HG03460 (cell line): ENCODE data around the gene ZNF697.
"Not testable (repeated sequence)": the region's sequence is repeated elsewhere in the genome, so short reads cannot be mapped to it uniquely, and the experiment has no call there.

Experiments
- ATAC-seq: cut with Tn5 transposase; IDR thresholded peaks from one replicate; pipeline ENCODE4 v1.9.1; 2021; ENCODE audit not compliant: unreplicated experiment

The ZNF697 gene

GRCh38 chr1:119603695-119604094 lies 44.4 kb downstream of the ZNF697 start:
- ATAC-seq, result no peak

GRCh38 chr1:119603241-119603640 lies 44.8 kb downstream of the ZNF697 start:
- not testable (repeated sequence) for ATAC-seq

GRCh38 chr1:119602789-119603188 lies 45.3 kb downstream of the ZNF697 start:
- ATAC-seq, result not testable (repeated sequence)

DNA sequence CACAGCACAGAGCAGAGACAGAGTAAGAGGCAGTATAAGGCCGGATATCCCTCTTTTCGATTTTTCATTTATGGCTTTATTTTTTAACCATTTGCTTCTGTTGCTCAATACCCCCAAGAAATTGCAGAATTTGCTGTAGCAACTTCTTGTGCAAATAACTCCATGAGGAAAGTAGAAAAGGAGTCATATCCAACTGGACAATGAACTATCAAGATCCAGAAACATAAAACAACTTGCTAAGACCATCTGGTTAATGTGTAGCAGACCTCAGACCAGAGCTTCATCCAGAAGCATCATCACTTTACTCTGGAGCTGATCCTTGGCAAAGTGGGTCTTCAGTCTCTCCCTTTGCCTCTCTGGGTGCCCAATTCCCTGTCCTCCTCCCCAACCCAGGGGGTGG lies 45.9 kb downstream of the ZNF697 start:
- ATAC-seq, result no peak

DNA sequence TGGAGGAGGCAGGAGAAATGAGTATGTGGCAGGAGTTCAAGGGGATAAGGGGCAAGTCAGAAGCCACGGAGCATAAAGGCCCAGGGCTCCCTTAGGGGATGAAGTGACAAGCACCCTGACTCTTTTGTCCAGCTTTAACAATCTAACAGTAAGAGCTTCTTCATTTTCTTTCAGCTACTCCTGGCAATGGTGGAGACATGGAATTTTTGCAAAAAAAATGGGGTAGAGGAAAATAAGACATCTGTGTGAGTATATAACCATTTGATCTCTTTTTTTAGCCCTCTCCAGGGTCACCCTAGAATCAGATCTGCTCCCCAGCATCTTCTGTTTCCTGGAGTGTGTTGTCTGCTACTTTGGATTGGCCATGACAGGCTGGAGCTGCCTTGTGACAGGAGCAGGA lies 47.1 kb downstream of the ZNF697 start:
- no peak for ATAC-seq

GRCh38 chr1:119600561-119600960 lies 47.5 kb downstream of the ZNF697 start:
- no peak for ATAC-seq

- no peak for ATAC-seq
Measured at GRCh38 chr1:119595606-119596005, 52.5 kb downstream of the ZNF697 start.

- ATAC-seq, result no peak
Measured at GRCh38 chr1:119595168-119595567, 52.9 kb downstream of the ZNF697 start.

- no peak for ATAC-seq
Measured at GRCh38 chr1:119594376-119594775, 53.7 kb downstream of the ZNF697 start.

GRCh38 chr1:119593805-119594204 lies 54.3 kb downstream of the ZNF697 start:
- ATAC-seq, result no peak

DNA sequence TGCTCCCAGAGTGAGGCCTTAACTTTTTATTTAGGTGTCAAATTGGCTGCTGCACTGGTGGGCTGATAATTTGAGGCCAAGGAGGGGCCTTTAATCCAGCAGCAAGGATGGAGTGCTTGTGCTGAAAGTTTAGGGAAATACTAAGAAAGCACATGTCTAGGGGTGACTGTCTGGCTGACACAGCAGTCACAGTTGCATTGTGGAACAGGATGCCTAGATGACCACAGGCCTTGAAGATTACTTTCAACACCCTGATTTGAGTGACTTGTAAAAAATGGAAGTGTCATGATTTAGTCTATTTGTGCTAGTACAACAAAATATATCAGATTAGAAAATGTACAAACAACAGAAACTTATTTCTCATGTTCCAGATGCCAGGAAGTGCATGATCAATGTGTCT lies 57.7 kb downstream of the ZNF697 start:
- no peak for ATAC-seq

DNA sequence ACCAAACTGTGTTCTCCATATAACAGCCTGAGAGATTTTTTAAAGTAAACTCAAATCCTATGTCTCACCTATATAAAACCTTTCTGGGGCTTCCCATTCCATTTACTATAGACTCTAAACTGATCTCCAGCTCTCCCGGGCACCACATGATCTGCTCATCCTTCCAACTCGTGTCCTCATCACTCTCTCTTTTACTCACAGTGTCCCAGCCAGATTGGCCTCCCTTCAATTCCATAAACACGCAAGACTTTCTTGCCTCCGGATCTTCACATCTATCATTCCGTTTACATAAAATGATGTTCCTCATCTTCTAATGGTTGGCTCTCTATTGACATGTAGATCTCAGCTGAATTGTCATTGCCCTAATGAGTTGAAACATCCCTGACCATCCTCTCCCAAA lies 59.4 kb downstream of the ZNF697 start:
- ATAC-seq, result no peak

- no peak for ATAC-seq
Measured at GRCh38 chr1:119587341-119587740, 60.7 kb downstream of the ZNF697 start.

- ATAC-seq, result not testable (repeated sequence)
Measured at GRCh38 chr1:119585801-119586200, 62.3 kb downstream of the ZNF697 start.

DNA sequence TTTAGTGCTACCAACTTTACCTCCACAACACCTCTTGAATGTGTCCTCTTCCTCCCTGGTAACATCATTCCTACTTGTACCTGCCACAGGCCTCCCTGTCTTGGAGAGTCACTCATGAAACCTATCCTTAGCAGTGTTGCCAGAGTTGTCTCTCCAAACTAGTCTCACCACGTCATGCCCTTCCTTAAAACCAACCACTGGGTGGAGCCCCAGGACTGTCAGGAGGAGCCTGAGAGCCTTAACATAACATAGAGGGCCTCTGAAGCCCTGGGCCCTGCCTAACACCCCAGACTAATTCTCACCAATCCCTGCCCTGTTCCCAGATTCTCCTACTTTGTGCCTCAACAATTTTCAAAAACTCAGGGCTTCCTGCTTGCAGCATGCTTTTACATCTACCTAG lies 65.3 kb downstream of the ZNF697 start:
- no peak for ATAC-seq

DNA sequence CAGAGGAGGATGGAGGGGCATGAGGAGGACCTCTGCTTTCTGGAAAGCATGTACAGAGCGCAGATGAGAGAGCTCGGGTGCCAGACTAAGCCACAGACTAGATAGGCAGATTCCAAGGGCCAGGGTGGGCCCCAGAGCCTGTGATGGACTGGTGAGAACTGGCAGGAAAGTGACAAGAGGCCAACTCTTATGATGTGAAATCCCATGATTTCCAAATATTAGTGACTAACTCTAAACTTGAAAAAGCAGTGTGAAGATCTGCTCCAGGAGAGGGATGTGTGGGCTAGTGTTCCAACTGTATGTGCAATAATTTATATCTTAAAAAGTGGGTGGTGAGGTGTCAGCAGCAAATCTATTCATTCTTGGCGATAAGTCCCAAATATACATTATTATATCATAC lies 67.0 kb downstream of the ZNF697 start:
- not testable (repeated sequence) for ATAC-seq

DNA sequence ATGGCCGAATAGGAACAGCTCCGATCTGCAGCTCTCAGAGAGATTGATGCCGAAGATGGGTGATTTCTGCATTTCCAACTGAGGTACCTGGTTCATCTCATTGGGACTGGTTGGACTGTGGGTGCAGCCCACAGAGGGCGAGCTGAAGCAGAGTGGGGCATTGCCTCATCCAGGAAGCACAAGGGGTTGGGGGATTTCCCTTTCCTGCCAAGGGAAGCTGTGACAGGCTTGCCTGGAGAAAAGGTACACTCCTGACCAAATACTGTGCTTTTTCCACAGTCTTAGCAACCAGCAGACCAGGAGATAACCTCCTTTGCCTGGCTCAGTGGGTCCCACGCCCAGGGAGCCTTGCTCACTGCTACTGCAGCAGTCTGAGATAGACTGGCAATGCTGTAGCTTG lies 74.2 kb downstream of the ZNF697 start:
- no peak for ATAC-seq

GRCh38 chr1:119569930-119570622 lies 78.0 kb downstream of the ZNF697 start:
- ATAC-seq, result not testable (repeated sequence)
